ENCODE measurements around the gene GJD4.

Gene GJD4

DNA sequence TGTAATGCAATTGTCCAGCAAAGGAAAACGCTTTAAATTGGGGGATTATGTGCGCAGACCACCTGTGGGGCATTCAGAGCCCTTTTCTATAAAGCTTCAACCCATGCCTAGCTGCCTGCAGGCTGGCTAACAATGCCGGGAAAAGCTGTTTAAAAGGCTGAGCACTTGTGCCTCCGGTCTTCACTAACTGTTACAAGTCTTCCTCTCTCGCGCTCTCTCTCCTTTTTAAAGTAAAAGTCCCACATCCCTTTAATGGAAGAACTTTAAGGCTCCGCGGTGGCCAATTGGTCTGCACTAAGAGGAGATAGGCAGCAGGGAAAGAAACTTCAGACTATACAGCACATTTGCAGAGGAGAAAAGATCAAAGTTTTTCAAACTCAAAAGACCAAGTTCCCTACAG is 32.3 kb downstream of the GJD4 start:
- no peak for TF ChIP-seq CSDC2 (CRISPR knock-in tag; IDR thresholded peaks at IDR 0.05)
- TF ChIP-seq, protein P1, sequence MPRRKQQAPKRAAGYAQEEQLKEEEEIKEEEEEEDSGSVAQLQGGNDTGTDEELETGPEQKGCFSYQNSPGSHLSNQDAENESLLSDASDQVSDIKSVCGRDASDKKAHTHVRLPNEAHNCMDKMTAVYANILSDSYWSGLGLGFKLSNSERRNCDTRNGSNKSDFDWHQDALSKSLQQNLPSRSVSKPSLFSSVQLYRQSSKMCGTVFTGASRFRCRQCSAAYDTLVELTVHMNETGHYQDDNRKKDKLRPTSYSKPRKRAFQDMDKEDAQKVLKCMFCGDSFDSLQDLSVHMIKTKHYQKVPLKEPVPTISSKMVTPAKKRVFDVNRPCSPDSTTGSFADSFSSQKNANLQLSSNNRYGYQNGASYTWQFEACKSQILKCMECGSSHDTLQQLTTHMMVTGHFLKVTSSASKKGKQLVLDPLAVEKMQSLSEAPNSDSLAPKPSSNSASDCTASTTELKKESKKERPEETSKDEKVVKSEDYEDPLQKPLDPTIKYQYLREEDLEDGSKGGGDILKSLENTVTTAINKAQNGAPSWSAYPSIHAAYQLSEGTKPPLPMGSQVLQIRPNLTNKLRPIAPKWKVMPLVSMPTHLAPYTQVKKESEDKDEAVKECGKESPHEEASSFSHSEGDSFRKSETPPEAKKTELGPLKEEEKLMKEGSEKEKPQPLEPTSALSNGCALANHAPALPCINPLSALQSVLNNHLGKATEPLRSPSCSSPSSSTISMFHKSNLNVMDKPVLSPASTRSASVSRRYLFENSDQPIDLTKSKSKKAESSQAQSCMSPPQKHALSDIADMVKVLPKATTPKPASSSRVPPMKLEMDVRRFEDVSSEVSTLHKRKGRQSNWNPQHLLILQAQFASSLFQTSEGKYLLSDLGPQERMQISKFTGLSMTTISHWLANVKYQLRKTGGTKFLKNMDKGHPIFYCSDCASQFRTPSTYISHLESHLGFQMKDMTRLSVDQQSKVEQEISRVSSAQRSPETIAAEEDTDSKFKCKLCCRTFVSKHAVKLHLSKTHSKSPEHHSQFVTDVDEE (CRISPR knock-in tag; IDR thresholded peaks at IDR 0.05), result no peak
- no peak for TF ChIP-seq ZFP30 (CRISPR knock-in tag; IDR thresholded peaks at IDR 0.05)
- TF ChIP-seq ZNF565 (CRISPR knock-in tag; conservative IDR thresholded peaks at IDR 0.05; ENCODE audit: low read depth), result no peak
- no peak for ATAC-seq

DNA sequence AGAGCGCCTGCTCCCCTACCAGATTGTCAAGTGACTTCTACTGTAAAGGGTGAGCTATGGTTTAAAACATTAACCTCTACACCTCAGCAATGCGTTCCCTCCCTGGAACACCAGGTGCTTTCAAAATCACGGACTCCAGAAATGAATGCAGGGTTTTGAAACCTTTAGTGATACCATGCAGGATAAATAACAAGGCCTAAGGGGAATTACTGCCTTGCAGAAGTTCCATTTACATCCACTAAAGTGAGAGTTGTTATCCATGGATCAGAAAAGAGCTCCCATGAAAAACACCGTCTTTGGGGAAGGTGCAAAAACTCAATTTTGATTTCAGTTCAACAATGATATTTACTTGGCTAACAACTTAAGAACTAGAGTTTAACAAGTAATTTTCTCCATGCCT is 33.0 kb downstream of the GJD4 start:
- ATAC-seq, result no peak
- TF ChIP-seq GLIS3 (CRISPR knock-in tag; IDR thresholded peaks at IDR 0.05), result no peak
- TF ChIP-seq, protein P1 (CRISPR knock-in tag; IDR thresholded peaks at IDR 0.05), result no peak

DNA sequence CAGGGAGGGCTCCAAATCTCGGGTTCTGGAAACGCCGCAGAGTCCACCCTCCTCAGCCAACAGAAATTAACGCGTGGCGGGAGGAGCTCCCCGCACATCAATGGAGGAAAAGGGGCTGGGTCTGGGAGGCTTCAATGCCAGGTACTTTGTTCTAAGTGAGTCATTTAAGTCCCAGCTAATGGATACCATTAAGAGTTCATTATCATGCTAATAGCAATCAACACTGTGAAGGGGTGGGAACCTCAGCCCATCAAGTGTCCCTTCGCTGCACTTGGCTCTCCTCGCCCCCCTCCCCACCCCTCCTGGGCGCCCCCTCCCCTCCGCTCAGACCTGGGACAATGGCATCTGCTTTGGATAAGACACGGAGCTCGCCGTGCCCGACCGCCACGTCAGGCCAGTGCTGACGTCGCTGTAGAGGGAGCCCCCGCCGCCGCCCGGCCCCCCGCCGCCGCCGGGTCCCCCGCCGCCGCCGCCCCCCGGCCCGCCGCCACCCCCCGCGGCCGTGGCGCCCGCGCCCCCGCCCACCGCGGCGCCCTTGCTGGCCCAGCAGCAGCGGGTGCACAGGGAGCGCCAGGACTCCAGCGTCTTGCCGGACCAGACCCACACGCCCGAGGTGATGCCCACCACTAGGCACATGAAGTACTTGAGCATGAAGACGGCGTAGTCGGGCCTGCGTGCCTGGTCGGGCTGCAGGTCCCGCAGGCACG is 34.0 kb downstream of the GJD4 start:
- no peak for ATAC-seq
- TF ChIP-seq ISL1 (CRISPR knock-in tag; IDR thresholded peaks at IDR 0.05) (no peak), SNAI2 (CRISPR knock-in tag; IDR thresholded peaks at IDR 0.05) (no peak), OSR1 (CRISPR knock-in tag; IDR thresholded peaks at IDR 0.05) (no peak), CSDC2 (CRISPR knock-in tag; IDR thresholded peaks at IDR 0.05) (no peak), TCF4 (CRISPR knock-in tag; IDR thresholded peaks at IDR 0.05; ENCODE audit: borderline replicate concordance) (no peak), ZFP3 (CRISPR knock-in tag; IDR thresholded peaks at IDR 0.05) (no peak), ZFP30 (CRISPR knock-in tag; IDR thresholded peaks at IDR 0.05) (no peak)
- TF ChIP-seq, protein P2, sequence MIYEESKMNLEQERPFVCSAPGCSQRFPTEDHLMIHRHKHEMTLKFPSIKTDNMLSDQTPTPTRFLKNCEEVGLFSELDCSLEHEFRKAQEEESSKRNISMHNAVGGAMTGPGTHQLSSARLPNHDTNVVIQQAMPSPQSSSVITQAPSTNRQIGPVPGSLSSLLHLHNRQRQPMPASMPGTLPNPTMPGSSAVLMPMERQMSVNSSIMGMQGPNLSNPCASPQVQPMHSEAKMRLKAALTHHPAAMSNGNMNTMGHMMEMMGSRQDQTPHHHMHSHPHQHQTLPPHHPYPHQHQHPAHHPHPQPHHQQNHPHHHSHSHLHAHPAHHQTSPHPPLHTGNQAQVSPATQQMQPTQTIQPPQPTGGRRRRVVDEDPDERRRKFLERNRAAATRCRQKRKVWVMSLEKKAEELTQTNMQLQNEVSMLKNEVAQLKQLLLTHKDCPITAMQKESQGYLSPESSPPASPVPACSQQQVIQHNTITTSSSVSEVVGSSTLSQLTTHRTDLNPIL (CRISPR knock-in tag; IDR thresholded peaks at IDR 0.05; ENCODE audit: low read depth), result no peak
- TF ChIP-seq, protein P3, sequence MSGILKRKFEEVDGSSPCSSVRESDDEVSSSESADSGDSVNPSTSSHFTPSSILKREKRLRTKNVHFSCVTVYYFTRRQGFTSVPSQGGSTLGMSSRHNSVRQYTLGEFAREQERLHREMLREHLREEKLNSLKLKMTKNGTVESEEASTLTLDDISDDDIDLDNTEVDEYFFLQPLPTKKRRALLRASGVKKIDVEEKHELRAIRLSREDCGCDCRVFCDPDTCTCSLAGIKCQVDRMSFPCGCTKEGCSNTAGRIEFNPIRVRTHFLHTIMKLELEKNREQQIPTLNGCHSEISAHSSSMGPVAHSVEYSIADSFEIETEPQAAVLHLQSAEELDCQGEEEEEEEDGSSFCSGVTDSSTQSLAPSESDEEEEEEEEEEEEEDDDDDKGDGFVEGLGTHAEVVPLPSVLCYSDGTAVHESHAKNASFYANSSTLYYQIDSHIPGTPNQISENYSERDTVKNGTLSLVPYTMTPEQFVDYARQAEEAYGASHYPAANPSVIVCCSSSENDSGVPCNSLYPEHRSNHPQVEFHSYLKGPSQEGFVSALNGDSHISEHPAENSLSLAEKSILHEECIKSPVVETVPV (CRISPR knock-in tag; IDR thresholded peaks at IDR 0.05), result no peak
- TF ChIP-seq, protein P4, sequence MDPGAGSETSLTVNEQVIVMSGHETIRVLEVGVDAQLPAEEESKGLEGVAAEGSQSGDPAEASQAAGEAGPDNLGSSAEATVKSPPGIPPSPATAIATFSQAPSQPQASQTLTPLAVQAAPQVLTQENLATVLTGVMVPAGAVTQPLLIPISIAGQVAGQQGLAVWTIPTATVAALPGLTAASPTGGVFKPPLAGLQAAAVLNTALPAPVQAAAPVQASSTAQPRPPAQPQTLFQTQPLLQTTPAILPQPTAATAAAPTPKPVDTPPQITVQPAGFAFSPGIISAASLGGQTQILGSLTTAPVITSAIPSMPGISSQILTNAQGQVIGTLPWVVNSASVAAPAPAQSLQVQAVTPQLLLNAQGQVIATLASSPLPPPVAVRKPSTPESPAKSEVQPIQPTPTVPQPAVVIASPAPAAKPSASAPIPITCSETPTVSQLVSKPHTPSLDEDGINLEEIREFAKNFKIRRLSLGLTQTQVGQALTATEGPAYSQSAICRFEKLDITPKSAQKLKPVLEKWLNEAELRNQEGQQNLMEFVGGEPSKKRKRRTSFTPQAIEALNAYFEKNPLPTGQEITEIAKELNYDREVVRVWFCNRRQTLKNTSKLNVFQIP (CRISPR knock-in tag; IDR thresholded peaks at IDR 0.05; ENCODE audit: borderline replicate concordance, low read depth), result no peak

DNA sequence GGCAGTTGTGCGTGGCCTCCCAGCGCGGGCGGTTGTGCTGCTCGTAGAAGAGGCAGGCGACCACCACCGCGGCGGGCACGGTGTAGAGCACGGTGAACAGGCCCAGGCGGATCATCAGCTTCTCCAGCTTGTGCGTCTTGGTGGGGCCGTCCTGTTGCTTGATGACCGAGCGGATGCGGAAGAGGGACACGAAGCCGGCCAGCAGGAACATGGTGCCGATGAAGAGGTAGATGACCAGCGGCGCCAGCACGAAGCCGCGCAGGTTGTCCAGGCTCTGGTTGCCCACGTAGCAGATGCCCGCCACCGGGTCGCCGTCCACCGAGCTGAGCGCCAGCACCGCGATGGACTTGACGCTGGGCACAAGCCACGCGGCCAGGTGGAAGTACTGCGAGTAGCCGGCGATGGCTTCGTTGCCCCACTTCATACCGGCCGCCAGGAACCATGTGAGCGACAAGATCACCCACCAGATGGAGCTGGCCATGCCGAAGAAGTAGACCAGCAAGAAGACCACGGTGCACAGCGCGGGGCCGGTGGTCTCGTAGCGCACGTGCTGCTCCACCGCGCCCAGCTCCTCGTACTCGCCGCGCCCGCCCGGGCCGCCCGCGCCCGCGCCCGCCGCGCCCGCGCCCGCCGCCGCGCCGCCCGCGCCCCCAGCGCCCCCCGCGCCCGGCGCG is 34.7 kb downstream of the GJD4 start:
- ATAC-seq, result no peak
- no peak for TF ChIP-seq GLIS3 (CRISPR knock-in tag; IDR thresholded peaks at IDR 0.05)
- no peak for TF ChIP-seq ZNF565 (CRISPR knock-in tag; conservative IDR thresholded peaks at IDR 0.05; ENCODE audit: low read depth)

DNA sequence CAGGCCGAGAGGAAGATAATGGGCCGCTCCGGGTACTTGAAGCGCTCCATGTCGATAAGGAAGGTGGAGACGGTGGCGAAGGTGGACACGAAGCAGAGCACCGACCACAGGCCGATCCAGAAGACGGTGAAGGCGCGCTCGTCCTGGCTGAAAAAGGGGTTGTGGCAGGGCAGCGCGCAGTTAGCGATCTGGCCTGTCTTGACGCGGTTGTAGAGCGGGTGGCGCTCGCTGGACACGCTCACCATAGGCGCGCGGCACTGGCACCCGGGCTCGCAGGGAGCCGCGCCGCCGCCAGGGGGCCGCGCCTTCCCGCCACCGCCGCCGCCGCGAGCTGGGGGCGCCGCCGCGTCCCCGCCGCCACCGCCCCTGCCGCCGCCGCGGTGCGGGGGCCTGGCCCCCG is 35.3 kb downstream of the GJD4 start:
- TF ChIP-seq RARB (CRISPR knock-in tag; IDR thresholded peaks at IDR 0.05), result no peak
- no peak for TF ChIP-seq ZFP30 (CRISPR knock-in tag; IDR thresholded peaks at IDR 0.05)
- TF ChIP-seq SNAI2 (CRISPR knock-in tag; IDR thresholded peaks at IDR 0.05), result no peak
- TF ChIP-seq TCF4 (CRISPR knock-in tag; IDR thresholded peaks at IDR 0.05; ENCODE audit: borderline replicate concordance), result no peak
- peak; percentile 6; the same call in 1 of the 3 replicates for ATAC-seq
